Stimulated activated CD4-positive, alpha-beta T cell treated with anti-CD3 and anti-CD28 coated beads, Interleukin-1b, Interleukin-23, amount 100 ng/mL, for 1 hour (primary cell): ENCODE results near the gene PLCXD1.
"Not testable (repeated sequence)": the region's sequence is repeated elsewhere in the genome, so short reads cannot be mapped to it uniquely, and the experiment has no call there.

ENCODE experiments used
- DNase-seq, 2 donors: peaks; one replicate each; pipeline ENCODE4 v3.0.0-alpha.2; 2020; ENCODE audit warnings: low read depth in 2 of 2

The PLCXD1 gene

GRCh38 chrX:291411-291901 lies 10.3 kb downstream of the PLCXD1 start:
- no peak for DNase-seq

DNA sequence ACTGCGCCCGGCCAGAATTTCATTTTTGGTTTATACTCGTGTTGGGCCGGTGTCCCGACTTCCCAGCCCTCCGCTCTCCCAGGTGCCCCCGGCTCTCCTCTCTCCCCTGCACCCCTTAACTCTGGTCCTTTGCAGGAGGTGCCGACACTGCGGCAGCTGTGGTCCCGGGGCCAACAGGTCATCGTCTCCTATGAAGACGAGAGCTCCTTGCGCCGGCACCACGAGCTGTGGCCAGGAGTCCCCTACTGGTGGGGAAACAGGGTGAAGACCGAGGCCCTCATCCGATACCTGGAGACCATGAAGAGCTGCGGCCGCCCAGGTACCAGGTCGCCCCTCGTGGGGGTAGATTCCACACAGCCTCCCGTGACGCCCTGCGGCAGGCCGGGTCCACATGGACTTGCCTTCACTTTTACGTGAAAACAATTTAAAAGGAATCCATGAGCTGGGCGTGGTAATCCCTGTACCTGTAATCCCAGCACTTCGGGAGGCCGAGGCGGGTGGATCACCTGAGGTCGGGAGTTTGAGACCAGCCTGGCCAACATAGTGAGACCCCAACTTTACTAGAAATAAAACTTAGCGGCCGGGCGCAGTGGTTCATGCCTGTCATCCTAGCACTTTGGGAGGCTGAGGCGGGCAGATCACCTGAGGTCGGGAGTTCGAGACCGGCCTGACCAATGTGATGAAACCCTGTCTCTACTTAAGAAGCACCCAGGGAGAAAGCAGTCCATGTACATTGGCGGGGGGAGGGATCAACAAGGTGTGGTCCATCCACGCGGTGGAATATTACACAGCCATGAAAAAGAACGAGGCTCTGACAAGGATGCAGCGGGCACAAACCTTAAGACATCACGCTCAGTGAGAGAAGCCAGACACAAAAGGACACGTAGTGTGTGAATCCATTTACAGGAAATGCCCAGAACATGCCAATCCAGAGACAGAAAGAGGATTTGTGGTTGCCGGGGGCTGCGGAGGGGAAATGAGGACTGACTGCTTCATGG lies 12.0 kb downstream of the PLCXD1 start:
- no peak for DNase-seq

DNA sequence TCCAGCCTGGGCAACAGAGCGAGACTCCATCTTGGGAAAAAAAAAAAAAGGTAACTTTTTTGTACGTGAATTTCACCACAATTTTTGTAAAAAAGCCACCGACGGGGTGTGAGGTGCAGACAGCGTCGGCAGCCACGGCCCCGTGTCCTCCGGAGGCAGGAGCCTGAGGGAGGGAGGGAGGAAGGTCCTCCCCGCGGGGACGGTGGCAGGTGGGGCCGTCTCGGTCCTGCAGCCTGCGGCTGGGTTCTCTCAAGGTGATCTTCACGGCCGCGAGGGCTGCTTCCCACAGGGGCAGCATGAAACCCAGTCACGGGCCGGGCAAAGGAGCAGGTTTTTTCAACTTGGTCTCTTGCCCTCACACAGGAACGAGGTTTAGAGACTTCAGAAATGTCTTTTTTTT lies 14.0 kb downstream of the PLCXD1 start:
- DNase-seq, result no peak

DNA sequence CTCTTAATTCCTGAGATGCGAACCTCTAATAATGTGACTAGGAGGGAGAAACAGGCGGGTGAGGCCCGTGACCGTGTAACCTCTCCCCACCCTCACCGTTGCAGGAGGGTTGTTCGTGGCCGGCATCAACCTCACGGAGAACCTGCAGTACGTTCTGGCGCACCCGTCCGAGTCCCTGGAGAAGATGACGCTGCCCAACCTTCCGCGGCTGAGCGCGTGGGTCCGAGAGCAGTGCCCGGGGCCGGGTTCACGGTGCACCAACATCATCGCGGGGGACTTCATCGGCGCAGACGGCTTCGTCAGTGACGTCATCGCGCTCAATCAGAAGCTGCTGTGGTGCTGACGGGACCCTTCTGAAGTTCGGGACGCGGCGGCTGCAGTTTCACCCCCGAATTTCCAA lies 17.8 kb downstream of the PLCXD1 start:
- DNase-seq, result no peak

- DNase-seq, result no peak
Observed at GRCh38 chrX:300334-300733, 19.2 kb downstream of the PLCXD1 start.

- DNase-seq, result no peak
Observed at GRCh38 chrX:302975-303374, 21.8 kb downstream of the PLCXD1 start.

DNA sequence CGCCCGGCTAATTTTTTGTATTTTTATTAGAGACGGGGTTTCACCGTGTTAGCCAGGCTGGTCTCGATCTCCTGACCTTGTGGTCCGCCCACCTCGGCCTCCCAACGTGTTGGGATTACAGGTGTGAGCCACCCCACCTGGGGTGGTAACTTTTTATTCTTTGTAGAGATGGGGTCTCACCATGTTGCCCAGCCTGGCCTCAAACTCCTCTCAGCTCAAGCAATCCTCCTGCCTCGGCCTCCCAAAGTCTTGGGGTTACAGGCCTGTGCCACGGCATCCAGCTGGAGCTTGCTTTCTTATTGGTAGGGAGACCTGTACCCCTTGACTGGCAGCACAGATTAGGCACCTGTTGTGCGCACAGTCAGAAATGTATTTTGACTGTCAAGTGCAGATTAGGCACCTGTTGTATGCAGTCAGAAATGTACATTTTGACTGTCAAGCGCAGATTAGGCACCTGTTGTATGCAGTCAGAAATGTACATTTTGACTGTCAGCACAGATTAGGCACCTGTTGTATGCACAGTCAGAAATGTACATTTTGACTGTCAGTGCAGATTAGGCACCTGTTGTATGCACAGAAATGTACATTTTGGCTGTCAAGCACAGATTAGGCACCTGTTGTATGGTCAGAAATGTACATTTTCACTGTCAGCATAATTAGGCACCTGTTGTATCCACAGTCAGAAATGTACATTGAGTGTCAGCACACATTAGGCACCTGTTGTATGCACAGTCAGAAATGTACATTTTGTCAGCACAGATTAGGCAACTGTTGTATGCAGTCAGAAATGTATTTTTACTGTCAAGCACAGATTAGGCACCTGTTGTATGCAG lies 24.8 kb downstream of the PLCXD1 start:
- DNase-seq, result not testable (repeated sequence)

- DNase-seq, result not testable (repeated sequence)
Observed at GRCh38 chrX:306614-307251, 25.6 kb downstream of the PLCXD1 start.

GRCh38 chrX:307261-308111 lies 26.3 kb downstream of the PLCXD1 start:
- DNase-seq, result no peak

DNA sequence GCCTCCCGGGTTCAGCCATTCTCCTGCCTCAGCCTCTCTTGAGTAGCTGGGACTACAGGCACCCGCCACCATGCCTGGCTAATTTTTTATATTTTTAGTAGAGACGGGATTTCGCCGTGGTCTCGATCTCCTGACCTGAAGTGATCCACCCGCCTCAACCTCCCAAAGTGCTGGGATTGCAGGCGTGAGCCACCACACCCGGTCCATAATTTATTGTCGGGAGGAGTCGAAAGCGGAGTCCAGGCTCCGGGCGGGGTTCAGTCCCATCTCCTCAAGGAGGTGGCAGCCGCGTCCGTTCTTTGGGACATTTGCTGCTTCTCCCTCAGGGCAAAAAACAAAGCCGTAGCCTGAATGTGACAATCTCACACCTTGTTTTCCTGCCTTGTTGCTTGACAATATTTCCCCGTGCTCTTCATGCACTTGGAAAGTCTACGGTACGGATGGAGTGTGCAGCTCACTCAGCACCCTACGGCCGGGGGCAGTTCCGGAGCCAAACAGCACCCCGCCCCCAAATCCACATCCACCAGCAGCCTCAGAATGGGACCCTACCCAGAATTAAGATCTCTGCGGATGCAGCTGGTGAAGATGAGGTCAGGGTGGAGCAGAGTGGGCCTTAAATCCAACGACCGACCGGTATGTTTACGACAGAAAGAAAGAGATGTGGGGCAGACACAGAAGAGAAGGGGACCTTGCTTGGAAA lies 27.8 kb downstream of the PLCXD1 start:
- no peak for DNase-seq

DNA sequence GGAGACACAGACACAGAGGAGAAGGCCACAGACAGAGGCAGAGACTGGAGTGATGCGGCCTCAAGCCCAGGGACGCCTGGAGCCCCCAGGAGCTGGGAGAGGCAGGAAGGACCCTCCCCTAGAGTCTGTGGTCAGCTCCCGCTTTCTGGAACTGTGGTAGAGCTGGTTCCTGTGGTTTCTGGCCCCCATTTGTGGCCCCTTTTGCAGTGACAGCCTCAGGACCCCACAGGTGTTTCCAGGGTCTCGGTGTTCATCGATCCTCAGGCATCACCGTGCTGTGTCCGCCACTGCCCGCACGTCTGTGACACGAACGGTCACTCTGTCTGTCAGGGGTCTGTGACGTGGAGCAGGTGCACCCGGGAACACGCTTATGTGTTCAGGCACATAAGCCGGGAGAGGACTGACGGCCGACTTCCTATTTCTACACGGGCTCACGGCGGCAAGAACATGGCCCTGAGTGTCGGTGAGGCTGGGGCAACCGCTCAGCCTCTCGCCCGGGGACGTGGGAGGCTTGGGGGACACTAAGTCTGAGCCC lies 29.5 kb downstream of the PLCXD1 start:
- DNase-seq, result no peak

DNA sequence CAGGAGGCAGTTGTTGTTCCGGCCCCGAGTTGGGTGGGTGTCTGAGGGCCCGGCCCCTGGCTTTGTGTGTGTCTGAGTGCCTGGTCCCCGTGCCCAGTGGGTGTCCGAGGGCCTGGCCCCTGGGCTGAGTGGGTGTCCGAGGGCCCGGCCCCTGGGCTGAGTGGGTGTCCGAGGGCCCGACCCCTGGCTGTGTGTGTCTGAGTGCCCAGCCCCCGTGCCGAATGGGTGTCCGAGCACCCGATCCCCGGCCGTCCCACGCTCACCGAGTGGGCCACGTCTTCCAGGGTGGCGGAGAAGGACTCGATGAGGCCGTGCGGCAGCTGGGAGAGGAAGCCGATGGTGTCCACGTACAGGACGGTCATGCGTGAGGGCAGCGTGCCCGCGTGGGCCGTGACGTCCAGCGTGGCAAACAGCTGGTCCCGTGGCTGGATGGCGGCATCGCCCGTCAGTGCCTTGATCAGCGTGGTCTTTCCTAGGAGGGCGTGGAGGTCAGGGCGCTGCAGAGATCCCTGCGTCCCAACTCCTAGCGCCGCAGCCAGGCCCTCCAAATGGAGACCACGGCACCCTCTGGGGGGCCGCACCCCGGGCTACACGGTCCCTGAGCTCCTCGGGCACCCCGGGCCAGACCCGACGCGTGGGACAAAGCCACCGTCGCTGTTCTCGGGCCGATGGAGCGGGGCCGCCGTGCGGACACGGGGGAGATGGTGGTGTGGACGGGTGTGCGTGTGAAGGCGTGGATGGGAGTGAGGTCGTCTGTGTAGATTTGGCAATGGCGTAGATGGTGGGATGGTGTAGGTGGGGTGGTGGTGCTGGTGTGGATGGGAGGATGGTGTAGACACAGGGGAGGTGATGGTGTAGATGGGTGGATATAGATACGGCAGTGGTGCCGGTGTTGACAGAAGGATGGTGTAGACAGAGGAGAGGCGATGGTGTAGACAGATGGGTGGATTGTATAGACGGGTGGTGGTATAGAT lies 30.3 kb downstream of the PLCXD1 start:
- no peak for DNase-seq

DNA sequence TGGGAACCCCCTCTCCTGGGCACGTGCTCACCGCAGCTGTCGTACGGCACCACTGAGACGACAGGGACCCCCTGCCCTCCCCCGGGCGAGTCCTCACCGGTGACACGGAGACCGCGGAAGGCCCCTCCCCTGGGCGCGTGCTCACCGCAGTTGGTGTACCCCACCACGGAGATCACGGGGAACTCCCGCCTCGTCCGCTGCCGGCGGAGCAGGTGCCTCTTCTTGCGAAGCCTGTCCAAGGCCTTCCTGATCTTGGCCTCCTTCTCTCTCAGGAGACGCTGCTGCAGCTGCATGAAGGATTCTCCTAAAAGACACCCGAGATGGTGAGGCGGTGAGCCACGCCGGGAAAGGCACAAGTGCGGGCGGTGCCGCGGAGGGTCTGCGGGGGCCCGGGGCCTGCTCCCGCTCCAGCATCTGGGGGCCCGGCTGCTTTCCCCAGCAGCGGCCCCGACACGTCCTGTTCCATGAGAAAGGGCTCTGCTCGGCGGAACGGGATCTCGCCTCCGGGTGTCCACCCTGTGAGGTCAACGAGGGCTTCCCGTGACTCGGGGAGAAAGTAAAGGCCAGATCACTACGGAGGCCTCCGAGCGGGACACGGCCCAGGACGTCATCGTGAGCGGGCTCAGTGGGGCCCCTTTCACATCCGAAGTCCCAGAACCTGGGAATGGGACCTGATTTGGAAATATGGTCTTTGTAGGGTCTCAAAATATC lies 31.6 kb downstream of the PLCXD1 start:
- no peak for DNase-seq

- DNase-seq, result no peak
Observed at GRCh38 chrX:313546-313945, 32.4 kb downstream of the PLCXD1 start.

DNA sequence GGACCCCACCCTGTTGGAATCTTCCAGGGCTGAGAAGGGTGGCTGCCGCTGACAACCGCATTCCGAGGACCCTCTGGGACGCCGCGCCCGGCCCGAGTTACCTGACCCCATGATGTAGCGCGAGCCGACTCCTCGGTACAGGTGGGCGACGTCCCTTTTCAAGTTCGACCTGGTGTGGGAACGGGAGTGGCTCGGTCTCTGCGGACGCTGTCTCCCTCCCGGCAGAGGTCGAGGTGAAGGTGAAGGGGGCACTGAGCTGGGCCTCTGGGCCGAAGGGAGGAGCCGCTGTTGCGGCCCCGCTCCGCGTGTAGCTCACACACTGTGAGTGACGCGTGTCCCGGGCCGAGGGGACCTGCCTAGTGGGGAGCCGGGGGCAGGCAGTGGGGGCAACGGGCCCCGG lies 32.9 kb downstream of the PLCXD1 start:
- DNase-seq, result no peak

DNA sequence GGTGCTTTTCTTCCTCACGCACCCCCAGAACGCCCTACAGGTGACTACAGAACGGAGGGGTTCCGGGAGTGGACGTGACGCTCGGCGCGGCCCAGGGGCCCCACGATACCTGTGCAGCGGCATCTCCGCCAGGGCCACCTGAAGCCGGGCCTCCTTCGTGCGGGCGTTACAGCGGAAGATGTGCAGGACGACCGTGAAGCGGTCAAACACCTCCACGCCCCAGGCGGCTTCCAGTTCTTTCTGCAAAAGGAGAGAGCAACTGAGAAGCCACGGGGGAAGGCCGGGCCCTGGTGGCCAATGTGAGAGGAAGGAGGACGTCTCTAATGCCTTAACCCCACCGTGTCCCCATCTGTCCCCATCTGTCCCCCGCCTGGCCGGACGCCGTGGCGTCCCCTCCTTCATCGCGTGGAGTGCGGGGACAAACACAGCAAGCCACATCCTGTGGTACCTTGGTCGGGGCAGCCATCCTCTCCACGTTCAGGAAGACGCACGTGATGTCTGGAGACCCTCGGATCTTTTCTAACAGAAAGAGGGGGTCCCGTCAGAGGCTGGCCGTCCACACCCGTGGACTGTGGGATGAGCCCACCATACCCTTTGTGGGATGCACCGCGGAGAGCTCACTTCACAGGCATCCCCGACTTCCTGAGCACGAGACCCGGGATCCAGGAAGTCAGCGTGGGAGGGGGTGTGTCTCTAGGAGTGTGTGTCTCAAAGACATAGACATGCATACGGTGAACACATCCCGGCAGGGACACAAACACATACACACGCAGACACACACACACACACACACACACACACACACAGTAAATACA lies 33.8 kb downstream of the PLCXD1 start:
- DNase-seq, result no peak
